HG02678 (cell line): Measurements from ENCODE around the gene CCT8.
"Not testable (repeated sequence)": the region's sequence is repeated elsewhere in the genome, so short reads cannot be mapped to it uniquely, and the experiment has no call there.

Source experiments
- ATAC-seq: cut with Tn5 transposase; IDR thresholded peaks from one replicate; pipeline ENCODE4 v1.9.1; 2021; ENCODE audit warnings: mild to moderate bottlenecking, moderate library complexity; ENCODE audit not compliant: unreplicated experiment

The CCT8 gene

GRCh38 chr21:29024474-29025327 is 48.7 kb downstream of the CCT8 start, which contains the start of gene USP16:
TSS of gene USP16 (plus strand) at chr21:29024668. CDS start at chr21:29027914, 3,246 bp downstream.
- peak; percentile 97 for ATAC-seq

DNA sequence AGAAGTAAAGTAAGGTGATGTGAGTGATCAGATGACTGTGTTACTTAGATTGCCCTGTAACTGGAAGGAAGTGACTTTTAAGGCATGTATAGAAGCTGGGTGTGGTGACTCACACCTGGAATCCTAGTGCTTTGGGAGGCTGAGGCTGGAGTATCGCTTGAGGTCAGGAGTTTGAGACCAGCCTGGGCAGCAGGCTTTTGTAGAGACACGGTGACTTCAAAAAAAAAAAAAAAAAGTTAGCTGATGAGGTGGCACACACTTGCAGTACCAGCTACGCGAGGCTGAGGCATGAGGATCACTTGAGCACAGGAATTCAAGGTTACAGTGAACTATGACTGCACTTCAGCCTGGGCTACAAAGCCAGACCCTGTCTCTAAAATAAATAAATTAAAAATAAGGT is 51.3 kb downstream of the CCT8 start:
- no peak for ATAC-seq

GRCh38 chr21:29018540-29018939 is 54.9 kb downstream of the CCT8 start:
- ATAC-seq = peak; percentile 7

DNA sequence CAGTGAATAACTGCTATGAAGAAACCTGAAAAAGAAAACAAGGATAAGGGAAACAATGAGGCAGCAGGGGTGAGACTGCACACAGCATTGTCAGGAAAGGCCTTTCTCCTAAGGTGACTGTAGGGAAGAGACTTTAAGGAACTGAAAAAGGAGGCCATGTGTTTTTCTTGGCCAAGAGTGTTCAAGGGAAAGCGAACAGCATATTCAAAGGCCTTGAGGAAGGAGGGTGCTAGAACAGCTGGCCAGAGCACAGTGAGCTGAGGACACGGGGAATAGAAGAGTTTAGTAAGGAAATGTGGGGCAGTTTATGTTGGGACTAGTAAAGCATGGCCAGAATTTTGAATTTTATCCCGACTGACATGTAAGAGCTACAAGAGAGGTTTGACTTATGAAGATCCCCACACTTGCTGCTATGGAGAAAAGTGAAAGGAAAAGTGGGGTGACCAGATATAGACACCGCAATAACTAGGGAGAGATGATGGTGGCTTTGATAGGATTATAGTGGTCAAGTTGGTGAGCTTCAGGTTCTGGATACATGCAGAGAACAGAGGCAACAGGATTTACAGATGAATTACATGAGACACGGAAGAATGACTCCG is 55.7 kb downstream of the CCT8 start:
- no peak for ATAC-seq

- not testable (repeated sequence) for ATAC-seq
Measured at GRCh38 chr21:29011236-29011635, 62.2 kb downstream of the CCT8 start.

DNA sequence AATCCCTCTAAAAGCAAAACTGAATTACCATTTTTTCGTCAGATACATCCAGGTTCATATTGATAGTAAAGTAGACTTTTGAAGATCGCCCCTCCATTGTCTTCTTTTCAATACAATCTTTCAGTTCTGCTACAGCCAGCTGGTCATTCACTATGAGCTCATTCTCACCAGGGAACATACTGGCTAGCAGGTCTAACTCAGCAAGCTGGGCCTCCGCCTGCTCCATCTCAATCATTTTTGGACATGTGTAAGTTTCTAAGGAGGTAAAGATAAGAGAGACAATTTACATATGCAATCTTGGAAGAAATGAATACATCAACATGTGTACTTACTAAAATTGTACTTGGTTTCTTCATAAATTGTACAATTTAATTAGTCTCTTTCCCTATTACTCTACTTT is 65.1 kb downstream of the CCT8 start:
- ATAC-seq = no peak

DNA sequence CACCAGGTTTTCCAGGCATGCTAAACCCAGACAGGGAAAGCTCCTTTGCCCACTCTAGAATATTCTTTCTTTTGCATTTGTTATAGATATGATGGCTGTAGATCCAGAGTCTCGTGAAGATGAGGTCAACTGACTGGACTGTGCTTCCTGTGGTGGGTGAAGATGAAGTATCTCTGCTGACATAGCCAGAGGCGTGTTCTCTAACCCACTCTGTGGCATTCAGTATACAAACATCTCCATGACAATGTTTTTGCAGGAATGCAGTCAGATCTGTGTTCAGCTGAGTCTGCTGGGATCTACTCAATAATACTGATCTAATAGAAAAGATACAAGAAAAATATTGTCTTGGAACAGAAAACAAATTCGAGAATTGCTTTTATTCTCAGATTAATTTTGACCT is 65.6 kb downstream of the CCT8 start:
- no peak for ATAC-seq

DNA sequence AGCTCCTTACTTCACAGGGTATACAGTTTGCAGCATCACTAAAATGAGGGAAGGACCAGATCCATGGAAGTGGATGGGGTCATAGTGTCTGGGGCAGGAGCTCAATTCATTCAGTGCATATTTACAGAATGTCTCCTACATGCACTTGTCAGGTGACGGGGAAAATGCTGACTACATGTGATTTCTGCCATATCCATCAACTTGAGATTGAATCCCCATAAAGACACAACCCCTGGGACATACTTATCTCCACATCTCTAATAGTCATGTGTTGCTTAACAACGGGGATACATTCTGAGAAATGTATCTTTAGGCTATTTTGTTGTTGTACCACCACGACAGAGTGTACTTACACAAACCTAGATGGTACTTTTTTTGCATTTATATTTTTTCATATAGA is 66.3 kb downstream of the CCT8 start:
- ATAC-seq = no peak
